Hepatocyte (in vitro differentiated cells): ENCODE measurements around the gene PXDC1. TPM values are rescaled to one million over a fixed set of nuclear protein-coding genes. Genes with fewer than 3 reads are reported as not detected.
"Not testable (repeated sequence)": the region's sequence is repeated elsewhere in the genome, so short reads cannot be mapped to it uniquely, and the experiment has no call there.

Experiments used
- DNase-seq: peaks from one replicate; pipeline ENCODE4 v3.0.0-alpha.2; 2016; ENCODE audit warnings: low spot score
- H2AFZ ChIP-seq: fragments of 200-600 bp; sonication (generic); 2 replicates; pipeline ENCODE4 v1.6.0; 2016; ENCODE audit warnings: antibody characterized with exemption, mild to moderate bottlenecking
- H3K27ac ChIP-seq: fragments of 200-600 bp; sonication (generic); 2 replicates; pipeline ENCODE4 v1.5.1; 2016; ENCODE audit warnings: mild to moderate bottlenecking
- H3K27me3 ChIP-seq: fragments of 200-600 bp; sonication (generic); 2 replicates; pipeline ENCODE4 v1.6.1; 2016
- H3K36me3 ChIP-seq: fragments of 200-600 bp; sonication (generic); replicated peaks from 2 replicates; pipeline ENCODE4 v1.5.1; 2016; ENCODE audit warnings: low read depth; ENCODE audit not compliant: insufficient read depth
- H3K4me1 ChIP-seq: fragments of 200-600 bp; sonication (generic); 2 replicates; pipeline ENCODE4 v1.5.1; 2016; ENCODE audit warnings: mild to moderate bottlenecking, moderate library complexity; ENCODE audit not compliant: insufficient read depth
- H3K4me2 ChIP-seq: fragments of 200-600 bp; sonication (generic); 2 replicates; pipeline ENCODE4 v1.6.0; 2016
- H3K4me3 ChIP-seq: fragments of 200-600 bp; sonication (generic); 2 replicates; pipeline ENCODE4 v1.5.1; 2016; ENCODE audit warnings: mild to moderate bottlenecking
- H3K79me2 ChIP-seq: fragments of 200-600 bp; sonication (generic); 2 replicates; pipeline ENCODE4 v1.6.0; 2017; ENCODE audit warnings: mild to moderate bottlenecking
- H3K9me2 ChIP-seq: fragments of 200-600 bp; sonication (generic); replicated peaks from 2 replicates; pipeline ENCODE4 v1.6.0; 2017; ENCODE audit warnings: mild to moderate bottlenecking; ENCODE audit not compliant: insufficient read depth
- H3K9me3 ChIP-seq: fragments of 200-600 bp; sonication (generic); 2 replicates; pipeline ENCODE4 v1.5.1; 2016; ENCODE audit warnings: low read depth, mild to moderate bottlenecking
- H4K20me1 ChIP-seq: fragments of 200-600 bp; sonication (generic); 2 replicates; pipeline ENCODE4 v1.6.0; 2016; ENCODE audit warnings: mild to moderate bottlenecking; ENCODE audit not compliant: insufficient read depth, poor library complexity, severe bottlenecking
- EZH2 ChIP-seq: fragments of 200-600 bp; sonication (generic); IDR thresholded peaks from 2 replicates; pipeline ENCODE4 v1.6.1; 2016; ENCODE audit warnings: antibody characterized with exemption, mild to moderate bottlenecking, borderline replicate concordance
- EZH2phosphoT487 ChIP-seq: fragments of 200-600 bp; sonication (generic); IDR thresholded peaks from one replicate; pipeline ENCODE4 v1.6.1; 2018; ENCODE audit warnings: antibody characterized with exemption, mild to moderate bottlenecking, low read depth, moderate library complexity; ENCODE audit not compliant: unreplicated experiment, severe bottlenecking
- WGBS: methylation state at CpG from one replicate; pipeline ENCODE4 v1.1.6; 2016; ENCODE audit warnings: low lambda C conversion rate; ENCODE audit errors: missing lambda C conversion rate; 5-methylcytosine and 5-hydroxymethylcytosine counted together
- polyA plus RNA-seq: library from polyadenylated mRNA; unstranded; fragments of >200 nt; fragmentation: Nextera tagmentation; extraction: Ambion mirVana; gene quantifications from 2 replicates; pipeline ENCODE4 v1.2.1, GENCODE V29; 2016
- total RNA-seq: library from RNA; depleted of rRNA; stranded (reverse); fragments of >200 nt; gene quantifications from 2 replicates; pipeline ENCODE4 v1.2.3, GENCODE V29; 2014
- TF ChIP-seq, protein P1 (sequence below): fragments of 200-600 bp; sonication (generic); IDR thresholded peaks from 2 replicates; pipeline ENCODE4 v1.5.1; 2016; ENCODE audit warnings: antibody characterized with exemption, mild to moderate bottlenecking; ENCODE audit not compliant: poor library complexity

Gene PXDC1
- total and polyA plus RNA-seq, 2 experiments from 2014 or later = 83.8 to 90.8 TPM

DNA sequence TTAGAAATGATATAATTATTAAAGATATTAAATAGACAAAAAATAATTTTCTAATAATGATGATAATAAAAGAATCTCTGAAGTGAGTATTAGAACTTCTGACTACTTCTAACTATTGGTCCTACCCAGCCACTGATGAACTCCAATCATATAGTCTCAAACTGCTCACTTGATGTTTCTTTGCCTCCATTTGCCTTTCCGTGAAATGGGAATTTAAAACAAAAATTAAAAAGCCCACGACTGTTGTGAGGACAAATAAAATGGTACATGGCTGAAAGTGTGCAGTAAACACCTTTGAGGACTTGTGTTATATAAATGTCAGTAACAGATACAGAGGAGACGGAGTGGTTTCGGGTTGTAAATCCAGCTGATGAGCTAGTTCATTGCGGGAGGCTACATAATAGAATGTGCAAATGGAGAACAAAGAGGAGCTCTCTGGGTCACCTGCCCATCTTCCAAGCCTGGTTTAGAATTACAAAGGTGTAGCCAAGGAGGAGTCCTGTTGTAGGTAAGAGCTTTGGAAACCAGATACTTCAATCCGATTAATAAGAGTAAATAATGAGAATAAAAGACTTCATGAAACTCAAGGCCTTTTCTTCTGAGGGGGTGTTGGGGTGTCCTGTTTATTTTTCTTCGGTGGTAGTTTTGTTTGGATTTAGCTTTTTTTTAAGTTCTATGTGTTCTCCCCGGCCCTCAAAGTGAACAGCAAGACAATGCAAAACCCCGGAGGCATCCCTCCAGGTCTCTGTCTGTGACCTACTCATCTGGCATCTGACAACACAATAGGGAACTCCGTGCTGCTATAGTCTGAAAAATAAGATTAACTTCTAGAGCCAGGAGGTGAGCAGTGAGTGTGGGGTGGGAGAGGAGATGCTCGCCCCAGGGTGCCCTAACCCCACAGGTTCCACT, 4.4 kb upstream of the PXDC1 start:
- H3K27ac ChIP-seq = no peak overlapping the region
- no peaks in the 10 kb centered on the region for H3K27me3 ChIP-seq
- no peak overlapping the region for H3K4me3 ChIP-seq
- H4K20me1 ChIP-seq = no peaks in the 10 kb centered on the region
- no peaks in the 10 kb centered on the region for H3K36me3 ChIP-seq
- H2AFZ ChIP-seq = no peak overlapping the region
- 40% methylated on average over 11 of the region's 11 CpGs for WGBS
- TF ChIP-seq EZH2phosphoT487 (no peak), EZH2 (no peak)
- TF ChIP-seq, protein P1, sequence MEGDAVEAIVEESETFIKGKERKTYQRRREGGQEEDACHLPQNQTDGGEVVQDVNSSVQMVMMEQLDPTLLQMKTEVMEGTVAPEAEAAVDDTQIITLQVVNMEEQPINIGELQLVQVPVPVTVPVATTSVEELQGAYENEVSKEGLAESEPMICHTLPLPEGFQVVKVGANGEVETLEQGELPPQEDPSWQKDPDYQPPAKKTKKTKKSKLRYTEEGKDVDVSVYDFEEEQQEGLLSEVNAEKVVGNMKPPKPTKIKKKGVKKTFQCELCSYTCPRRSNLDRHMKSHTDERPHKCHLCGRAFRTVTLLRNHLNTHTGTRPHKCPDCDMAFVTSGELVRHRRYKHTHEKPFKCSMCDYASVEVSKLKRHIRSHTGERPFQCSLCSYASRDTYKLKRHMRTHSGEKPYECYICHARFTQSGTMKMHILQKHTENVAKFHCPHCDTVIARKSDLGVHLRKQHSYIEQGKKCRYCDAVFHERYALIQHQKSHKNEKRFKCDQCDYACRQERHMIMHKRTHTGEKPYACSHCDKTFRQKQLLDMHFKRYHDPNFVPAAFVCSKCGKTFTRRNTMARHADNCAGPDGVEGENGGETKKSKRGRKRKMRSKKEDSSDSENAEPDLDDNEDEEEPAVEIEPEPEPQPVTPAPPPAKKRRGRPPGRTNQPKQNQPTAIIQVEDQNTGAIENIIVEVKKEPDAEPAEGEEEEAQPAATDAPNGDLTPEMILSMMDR = no peak
- H3K9me3 ChIP-seq = no peaks in the 10 kb centered on the region
- no peak for DNase-seq
- no peak overlapping the region for H3K4me2 ChIP-seq
- H3K9me2 ChIP-seq = no peaks in the 10 kb centered on the region
- H3K4me1 ChIP-seq = peaks cover 8% of the 10 kb centered on the region
- peaks cover 6% of the 10 kb centered on the region for H3K79me2 ChIP-seq

DNA sequence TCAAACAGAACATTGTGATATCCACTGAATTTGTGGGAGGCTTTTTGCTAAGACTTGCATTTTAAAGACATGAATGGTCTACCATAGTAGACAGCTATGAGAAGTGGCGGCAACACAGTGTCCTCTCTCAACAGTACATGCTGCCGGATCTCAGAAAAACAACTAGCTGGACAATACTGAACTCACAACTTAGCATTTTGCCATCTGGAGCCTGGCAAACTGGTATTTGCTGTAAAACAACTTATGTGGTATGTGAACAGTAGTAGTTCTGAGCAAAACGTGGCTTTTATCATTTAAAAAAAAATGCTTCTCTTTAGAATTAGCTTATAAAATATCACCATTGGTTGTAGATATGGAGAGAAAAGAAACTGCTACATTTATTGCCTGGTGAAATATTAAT, 3.3 kb upstream of the PXDC1 start:
- 93% methylated on average over 3 of the region's 3 CpGs for WGBS
- TF ChIP-seq EZH2 (no peak), EZH2phosphoT487 (no peak)
- TF ChIP-seq, protein P1 = no peak
- H3K36me3 ChIP-seq = no peaks in the 10 kb centered on the region
- H3K9me3 ChIP-seq = no peaks in the 10 kb centered on the region
- H3K4me1 ChIP-seq = peaks cover 9% of the 10 kb centered on the region
- no peak overlapping the region for H2AFZ ChIP-seq
- H3K9me2 ChIP-seq = no peaks in the 10 kb centered on the region
- no peak overlapping the region for H3K4me3 ChIP-seq
- no peaks in the 10 kb centered on the region for H4K20me1 ChIP-seq
- no peak overlapping the region for H3K4me2 ChIP-seq
- H3K79me2 ChIP-seq = peaks cover 9% of the 10 kb centered on the region
- DNase-seq = no peak
- no peak overlapping the region for H3K27ac ChIP-seq
- H3K27me3 ChIP-seq = no peaks in the 10 kb centered on the region

DNA sequence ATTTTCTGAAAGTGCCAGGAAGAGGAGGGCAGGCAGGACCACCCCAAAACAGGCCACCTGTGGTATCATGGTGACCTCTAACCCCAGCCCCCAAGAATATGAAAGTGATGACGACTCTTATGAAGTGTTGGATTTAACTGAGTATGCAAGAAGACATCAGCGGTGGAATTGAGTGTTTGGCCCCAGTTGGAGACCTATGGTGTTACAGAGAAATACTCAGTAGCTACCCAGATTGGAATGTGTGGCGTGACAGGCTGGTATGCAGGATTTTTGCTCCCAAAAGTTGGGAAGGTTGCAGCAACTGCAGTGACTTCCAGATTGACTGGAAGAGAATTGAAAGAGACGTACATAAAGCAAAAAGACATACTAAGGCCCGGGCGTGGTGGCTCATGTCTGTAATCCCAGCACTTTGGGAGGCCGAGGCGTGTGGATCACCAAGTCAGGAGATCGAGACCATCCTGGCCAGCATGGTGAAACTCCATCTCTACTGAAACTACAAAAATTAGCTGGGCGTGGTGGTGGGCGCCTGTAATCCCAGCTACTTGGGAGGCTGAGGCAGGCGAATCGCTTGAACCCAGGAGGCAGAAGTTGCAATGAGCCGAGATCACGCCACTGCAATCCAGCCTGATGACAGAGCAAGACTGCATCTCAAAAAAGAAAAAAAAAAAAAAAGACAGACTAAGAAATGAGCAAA, 2.7 kb upstream of the PXDC1 start:
- not testable (repeated sequence) for H3K36me3 ChIP-seq, H3K4me2 ChIP-seq, H3K4me3 ChIP-seq, H3K9me2 ChIP-seq, DNase-seq, H3K27ac ChIP-seq, H4K20me1 ChIP-seq, H3K9me3 ChIP-seq, H3K27me3 ChIP-seq, H2AFZ ChIP-seq
- peaks cover 15% of the 10 kb centered on the region for H3K79me2 ChIP-seq
- peaks cover 12% of the 10 kb centered on the region for H3K4me1 ChIP-seq
- 95% methylated on average over 15 of the region's 15 CpGs for WGBS

DNA sequence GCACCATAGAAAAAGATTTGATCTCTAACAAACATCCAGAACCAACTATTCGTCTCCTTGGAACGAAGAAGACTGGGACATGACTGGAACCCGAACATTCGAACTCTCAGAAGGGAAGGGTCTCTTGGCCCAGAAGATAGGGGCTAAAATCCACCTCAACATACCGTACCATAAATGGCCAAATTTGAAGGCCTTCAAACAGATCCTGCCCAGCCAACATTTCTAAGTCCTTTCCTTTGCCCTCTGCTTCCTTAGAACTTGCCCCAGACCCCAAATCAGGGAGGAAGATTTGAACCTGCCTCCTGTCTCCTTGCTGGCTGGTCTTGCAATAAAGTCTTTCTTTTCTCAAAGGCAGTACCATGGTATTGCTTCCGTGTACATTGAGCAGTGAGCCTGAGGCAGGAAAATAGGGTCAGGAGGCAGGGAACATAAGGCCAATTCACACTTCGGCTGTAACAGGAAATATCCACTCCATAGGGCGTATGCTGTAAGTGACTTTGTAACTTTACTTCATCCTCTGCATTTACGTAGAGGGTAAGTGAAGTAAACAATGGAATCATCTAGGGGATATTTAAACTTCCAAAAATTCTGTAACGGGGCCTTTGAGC, 1.8 kb upstream of the PXDC1 start:
- WGBS = 85% methylated on average over 10 of the region's 10 CpGs
- no peaks in the 10 kb centered on the region for H3K9me3 ChIP-seq
- DNase-seq = no peak
- no peaks in the 10 kb centered on the region for H3K27me3 ChIP-seq
- no peak overlapping the region for H2AFZ ChIP-seq
- peaks cover 5% of the 10 kb centered on the region for H4K20me1 ChIP-seq
- H3K79me2 ChIP-seq = peaks cover 24% of the 10 kb centered on the region
- TF ChIP-seq EZH2phosphoT487 (no peak), EZH2 (no peak)
- TF ChIP-seq, protein P1 = no peak
- no peak overlapping the region for H3K4me2 ChIP-seq
- peaks cover 21% of the 10 kb centered on the region for H3K4me1 ChIP-seq
- H3K27ac ChIP-seq = peak overlapping the region; percentile 97
- H3K36me3 ChIP-seq = no peaks in the 10 kb centered on the region
- H3K9me2 ChIP-seq = no peaks in the 10 kb centered on the region
- H3K4me3 ChIP-seq = no peak overlapping the region
